H9 (cell line): ENCODE results near the gene LRCH1. TPM values are rescaled to one million over a fixed set of nuclear protein-coding genes. Genes with fewer than 3 reads are reported as not detected.

ENCODE experiments used
- DNase-seq: peaks from one replicate; pipeline ENCODE4 v3.0.0-alpha.2; 2017
- H2AFZ ChIP-seq: one replicate; pipeline ENCODE4 v1.6.1; 2013; ENCODE audit warnings: mild to moderate bottlenecking, low read length, control low read depth, moderate library complexity
- H2AK5ac ChIP-seq: 2 replicates; pipeline ENCODE4 v1.6.1; 2013; ENCODE audit warnings: low read length, control low read depth, mixed read lengths; ENCODE audit not compliant: insufficient read length
- H2BK120ac ChIP-seq: one replicate; pipeline ENCODE4 v1.6.1; 2013; ENCODE audit warnings: low read depth, mild to moderate bottlenecking, low read length, control low read depth, inconsistent platforms; ENCODE audit not compliant: poor library complexity, severe bottlenecking
- H2BK12ac ChIP-seq: 2 replicates; pipeline ENCODE4 v1.6.1; 2013; ENCODE audit warnings: low read length, control low read depth, mixed read lengths, low read depth; ENCODE audit not compliant: insufficient read length
- H2BK15ac ChIP-seq: 2 replicates; pipeline ENCODE4 v1.6.1; 2013; ENCODE audit warnings: low read depth, low read length, control low read depth
- H2BK20ac ChIP-seq: one replicate; pipeline ENCODE4 v1.6.1; 2013; ENCODE audit warnings: low read depth, mild to moderate bottlenecking, low read length, control low read depth, inconsistent platforms; ENCODE audit not compliant: poor library complexity, severe bottlenecking
- H2BK5ac ChIP-seq: 2 replicates; pipeline ENCODE4 v1.6.1; 2013; ENCODE audit warnings: low read length, control low read depth, mixed read lengths; ENCODE audit not compliant: insufficient read length
- H3K14ac ChIP-seq: 2 replicates; pipeline ENCODE4 v1.6.1; 2013; ENCODE audit warnings: low read length, control low read depth; ENCODE audit not compliant: insufficient read depth
- H3K18ac ChIP-seq: 2 replicates; pipeline ENCODE4 v1.6.1; 2013; ENCODE audit warnings: low read depth, mild to moderate bottlenecking, mixed read lengths, low read length, control low read depth; ENCODE audit not compliant: insufficient read length
- H3K23ac ChIP-seq: 2 replicates; pipeline ENCODE4 v1.6.1; 2013; ENCODE audit warnings: low read length, control low read depth, mixed read lengths, low read depth; ENCODE audit not compliant: insufficient read length
- H3K23me2 ChIP-seq: 2 replicates; pipeline ENCODE4 v1.6.1; 2013; ENCODE audit warnings: low read depth, mild to moderate bottlenecking, mixed read lengths, low read length, control low read depth; ENCODE audit not compliant: insufficient read length, poor library complexity, severe bottlenecking
- H3K27ac ChIP-seq: 2 replicates; pipeline ENCODE4 v1.5.1; 2013; ENCODE audit warnings: low read length, control low read depth, mixed read lengths, low read depth; ENCODE audit not compliant: insufficient read length
- H3K27me3 ChIP-seq: 2 replicates; pipeline ENCODE4 v1.6.1; 2013; ENCODE audit warnings: low read length, control low read depth, inconsistent platforms; ENCODE audit not compliant: insufficient read depth
- H3K4ac ChIP-seq: 2 replicates; pipeline ENCODE4 v1.6.1; 2013; ENCODE audit warnings: low read depth, mild to moderate bottlenecking, control low read depth, inconsistent platforms, low read length, moderate library complexity
- H3K4me1 ChIP-seq: 2 replicates; pipeline ENCODE4 v1.6.1; 2013; ENCODE audit warnings: low read length, control low read depth, inconsistent platforms; ENCODE audit not compliant: insufficient read depth
- H3K4me2 ChIP-seq: 2 replicates; pipeline ENCODE4 v1.6.1; 2013; ENCODE audit warnings: low read length, control low read depth, mixed read lengths; ENCODE audit not compliant: insufficient read length, insufficient read depth
- H3K56ac ChIP-seq: 2 replicates; pipeline ENCODE4 v1.6.1; 2013; ENCODE audit warnings: low read depth, mild to moderate bottlenecking, mixed read lengths, low read length, control low read depth; ENCODE audit not compliant: insufficient read length
- H3K79me1 ChIP-seq: 2 replicates; pipeline ENCODE4 v1.6.1; 2013; ENCODE audit warnings: low read depth, mild to moderate bottlenecking, moderate library complexity, low read length, control low read depth, inconsistent platforms; ENCODE audit not compliant: insufficient read depth, poor library complexity, severe bottlenecking
- H3K79me2 ChIP-seq: 2 replicates; pipeline ENCODE4 v1.6.1; 2013; ENCODE audit warnings: low read length, control low read depth, inconsistent platforms; ENCODE audit not compliant: insufficient read depth
- H3K9ac ChIP-seq: 2 replicates; pipeline ENCODE4 v1.6.1; 2013; ENCODE audit warnings: low read length, control low read depth, mixed read lengths; ENCODE audit not compliant: insufficient read length; ENCODE audit errors: extremely low read depth
- H3K9me3 ChIP-seq: one replicate; pipeline ENCODE4 v1.6.1; 2013; ENCODE audit warnings: low read depth, low read length, inconsistent platforms; ENCODE audit not compliant: control insufficient read depth
- H3T11ph ChIP-seq: one replicate; pipeline ENCODE4 v1.6.1; 2013; ENCODE audit warnings: mild to moderate bottlenecking, low read length, control low read depth, inconsistent platforms
- H4K20me1 ChIP-seq: one replicate; pipeline ENCODE4 v1.6.1; 2013; ENCODE audit not compliant: control insufficient read depth, insufficient read length, insufficient read depth
- H4K5ac ChIP-seq: 2 replicates; pipeline ENCODE4 v1.6.1; 2013; ENCODE audit warnings: low read depth, mild to moderate bottlenecking, mixed read lengths, low read length, control low read depth; ENCODE audit not compliant: insufficient read length
- H4K8ac ChIP-seq: replicated peaks from 2 replicates; pipeline ENCODE4 v1.6.1; 2013; ENCODE audit warnings: low read length, control low read depth, mixed read lengths, low read depth; ENCODE audit not compliant: insufficient read length
- H4K91ac ChIP-seq: 2 replicates; pipeline ENCODE4 v1.6.1; 2013; ENCODE audit warnings: low read depth, mild to moderate bottlenecking, moderate library complexity, mixed read lengths, low read length, control low read depth; ENCODE audit not compliant: insufficient read length
- H3K27ac Mint-ChIP-seq, 3 experiments: 2 replicates in 2 of 3; 3 replicates in 1 of 3; pipeline ENCODE4 v1.8.0; 2020 to 2021; ENCODE audit warnings: mixed read lengths in 3 of 3, mild to moderate bottlenecking in 1 of 3, moderate library complexity in 1 of 3
- H3K27me3 Mint-ChIP-seq: 2 replicates; pipeline ENCODE4 v1.8.0; 2021; ENCODE audit warnings: low read depth, mild to moderate bottlenecking, moderate library complexity, mixed read lengths
- H3K36me3 Mint-ChIP-seq, 3 experiments: 2 replicates in 2 of 3; 3 replicates in 1 of 3; pipeline ENCODE4 v1.8.0; 2020 to 2021; ENCODE audit warnings: low read depth in 3 of 3, mixed read lengths in 3 of 3; ENCODE audit not compliant: insufficient read depth in 1 of 3
- H3K4me1 Mint-ChIP-seq, 2 experiments: 2 replicates each; pipeline ENCODE4 v1.8.0; 2020; ENCODE audit warnings: mixed read lengths in 2 of 2
- H3K4me3 Mint-ChIP-seq, 2 experiments: 2 replicates in 1 of 2; 3 replicates in 1 of 2; pipeline ENCODE4 v1.8.0; 2020 to 2021; ENCODE audit warnings: mild to moderate bottlenecking in 2 of 2, mixed read lengths in 2 of 2, moderate library complexity in 1 of 2
- H3K9me3 Mint-ChIP-seq, 2 experiments: 2 replicates in 1 of 2; 3 replicates in 1 of 2; pipeline ENCODE4 v1.8.0; 2020; ENCODE audit warnings: mild to moderate bottlenecking in 2 of 2, mixed read lengths in 2 of 2, moderate library complexity in 1 of 2
- total RNA-seq: library from RNA; stranded (reverse); gene quantifications from 2 replicates; pipeline ENCODE4 v1.2.1, GENCODE V29; 2021
- TF ChIP-seq, protein P1 (sequence below): fragments of 200-600 bp; sonication (generic); conservative IDR thresholded peaks from 3 replicates; pipeline ENCODE4 v1.8.0; 2021; ENCODE audit warnings: antibody characterized with exemption, mild to moderate bottlenecking

The LRCH1 gene
- total RNA-seq, 1 experiment from 2014 or later: 8.0 TPM

GRCh38 chr13:46560778-46561177 is 7.8 kb downstream of the LRCH1 start:
- H4K20me1 ChIP-seq: no peaks in the 10 kb centered on the region
- no peak overlapping the region for H3K4me2 ChIP-seq
- no peak overlapping the region for H3K18ac ChIP-seq
- no peak overlapping the region for H3K4ac ChIP-seq
- Mint-ChIP-seq H3K9me3 (no peaks in the 10 kb centered on the region), H3K4me3 (no peak overlapping the region), H3K27ac (no peak overlapping the region), H3K27me3 (no peaks in the 10 kb centered on the region), H3K36me3 (no peaks in the 10 kb centered on the region), H3K4me1 (peaks cover 0 to 2% of the 10 kb centered on the region in 2 experiments; a peak in 1 of 4 replicates)
- no peaks in the 10 kb centered on the region for H3K9me3 ChIP-seq
- H3K56ac ChIP-seq: no peak overlapping the region
- H3K79me2 ChIP-seq: peaks cover 18% of the 10 kb centered on the region; the same call in 1 of the 2 replicates
- H2AK5ac ChIP-seq: no peak overlapping the region
- no peak overlapping the region for H3T11ph ChIP-seq
- no peak overlapping the region for H4K5ac ChIP-seq
- H2BK15ac ChIP-seq: no peak overlapping the region
- no peak overlapping the region for H4K8ac ChIP-seq
- no peaks in the 10 kb centered on the region for H3K23me2 ChIP-seq
- H3K14ac ChIP-seq: no peak overlapping the region
- H2BK12ac ChIP-seq: no peak overlapping the region
- no peak overlapping the region for H2AFZ ChIP-seq
- no peak overlapping the region for H3K9ac ChIP-seq
- H4K91ac ChIP-seq: no peak overlapping the region
- no peaks in the 10 kb centered on the region for H3K27me3 ChIP-seq
- TF ChIP-seq, protein P1, sequence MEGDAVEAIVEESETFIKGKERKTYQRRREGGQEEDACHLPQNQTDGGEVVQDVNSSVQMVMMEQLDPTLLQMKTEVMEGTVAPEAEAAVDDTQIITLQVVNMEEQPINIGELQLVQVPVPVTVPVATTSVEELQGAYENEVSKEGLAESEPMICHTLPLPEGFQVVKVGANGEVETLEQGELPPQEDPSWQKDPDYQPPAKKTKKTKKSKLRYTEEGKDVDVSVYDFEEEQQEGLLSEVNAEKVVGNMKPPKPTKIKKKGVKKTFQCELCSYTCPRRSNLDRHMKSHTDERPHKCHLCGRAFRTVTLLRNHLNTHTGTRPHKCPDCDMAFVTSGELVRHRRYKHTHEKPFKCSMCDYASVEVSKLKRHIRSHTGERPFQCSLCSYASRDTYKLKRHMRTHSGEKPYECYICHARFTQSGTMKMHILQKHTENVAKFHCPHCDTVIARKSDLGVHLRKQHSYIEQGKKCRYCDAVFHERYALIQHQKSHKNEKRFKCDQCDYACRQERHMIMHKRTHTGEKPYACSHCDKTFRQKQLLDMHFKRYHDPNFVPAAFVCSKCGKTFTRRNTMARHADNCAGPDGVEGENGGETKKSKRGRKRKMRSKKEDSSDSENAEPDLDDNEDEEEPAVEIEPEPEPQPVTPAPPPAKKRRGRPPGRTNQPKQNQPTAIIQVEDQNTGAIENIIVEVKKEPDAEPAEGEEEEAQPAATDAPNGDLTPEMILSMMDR: no peak
- no peak overlapping the region for H3K27ac ChIP-seq
- H3K23ac ChIP-seq: no peak overlapping the region
- DNase-seq: no peak
- H3K4me1 ChIP-seq: no peaks in the 10 kb centered on the region; the same call in 1 of the 2 replicates
- H3K79me1 ChIP-seq: peaks cover 2% of the 10 kb centered on the region
- H2BK5ac ChIP-seq: no peak overlapping the region
- H2BK120ac ChIP-seq: no peak overlapping the region
- H2BK20ac ChIP-seq: no peak overlapping the region
